NK-92 (cell line): ENCODE data around the gene WDR33.
"Not testable (repeated sequence)": the region's sequence is repeated elsewhere in the genome, so short reads cannot be mapped to it uniquely, and the experiment has no call there.

Experiments
- DNase-seq: peaks from one replicate; lab custom pipeline; 2025; ENCODE audit not compliant: unreplicated experiment; lab: John Stamatoyannopoulos, UW

Gene WDR33

GRCh38 chr2:127810619-127811396, at the start of gene WDR33:
Gene WDR33 (minus strand): TSS chr2:127811171. CDS start chr2:127770981, 40,190 bp downstream.
- peak; percentile 68 for DNase-seq

DNA sequence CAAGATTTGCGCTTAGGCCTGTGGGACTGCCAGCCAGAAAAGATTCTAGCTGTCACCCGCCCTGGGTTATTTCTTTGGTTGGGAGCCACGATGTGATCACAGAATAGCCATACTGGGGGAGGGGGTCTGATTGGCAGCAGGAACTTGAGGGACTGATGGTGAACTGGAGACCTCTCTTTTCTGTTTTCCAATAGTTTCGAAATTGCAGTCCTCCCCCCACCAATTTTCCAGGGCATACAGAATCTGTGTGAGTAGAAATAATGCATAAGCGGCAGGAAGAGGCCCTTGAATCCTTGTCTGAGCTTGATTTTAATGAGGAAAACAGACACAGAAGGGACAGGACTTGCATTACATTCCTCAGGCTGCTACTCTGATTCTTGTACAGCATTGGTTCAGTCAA, 49.2 kb upstream of the WDR33 start:
- no peak for DNase-seq

DNA sequence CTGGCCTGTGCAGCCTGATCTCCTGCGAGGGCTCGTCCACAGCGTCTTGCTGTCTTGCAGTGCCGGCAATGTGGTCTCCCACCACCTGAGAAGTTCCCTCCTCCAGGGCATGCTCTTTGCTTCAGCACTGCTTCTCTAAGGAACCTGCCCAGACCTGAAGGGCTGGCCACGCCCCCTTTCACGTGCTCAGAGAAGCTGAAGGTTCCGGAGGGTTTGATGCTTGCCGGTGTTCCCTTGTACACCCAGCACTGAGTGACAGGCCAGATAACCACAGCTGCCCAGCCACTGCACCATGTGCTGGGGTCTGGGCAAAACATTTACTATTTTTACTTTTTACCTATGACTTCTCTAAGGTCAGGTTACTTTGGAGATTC, 48.7 kb upstream of the WDR33 start:
- no peak for DNase-seq

- DNase-seq, result no peak
These were observed 46.4 kb upstream of the WDR33 start for GRCh38 chr2:127857265-127857808.

DNA sequence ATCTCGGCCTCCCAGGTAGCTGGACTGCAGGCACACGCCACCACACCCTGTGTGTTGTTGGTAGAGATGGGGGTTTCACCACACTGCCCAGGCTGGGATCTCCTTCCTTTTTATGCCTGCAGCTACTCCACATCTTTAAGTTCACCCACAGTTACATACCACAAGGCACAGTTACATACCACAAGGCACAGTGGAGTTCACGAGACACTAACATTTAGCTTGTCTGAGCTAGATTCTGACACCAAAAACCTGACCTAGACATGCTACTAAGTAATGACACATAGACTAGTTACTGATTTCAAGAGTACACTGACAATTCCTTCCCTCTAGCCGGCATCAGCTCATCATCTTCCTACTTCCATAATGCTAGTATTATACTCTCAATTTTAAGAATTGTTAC, 42.7 kb upstream of the WDR33 start:
- no peak for DNase-seq

GRCh38 chr2:127852388-127852787, 41.4 kb upstream of the WDR33 start:
- DNase-seq, result no peak

GRCh38 chr2:127847931-127848330, 37.0 kb upstream of the WDR33 start:
- no peak for DNase-seq

GRCh38 chr2:127844973-127845372, 34.0 kb upstream of the WDR33 start:
- DNase-seq, result no peak

DNA sequence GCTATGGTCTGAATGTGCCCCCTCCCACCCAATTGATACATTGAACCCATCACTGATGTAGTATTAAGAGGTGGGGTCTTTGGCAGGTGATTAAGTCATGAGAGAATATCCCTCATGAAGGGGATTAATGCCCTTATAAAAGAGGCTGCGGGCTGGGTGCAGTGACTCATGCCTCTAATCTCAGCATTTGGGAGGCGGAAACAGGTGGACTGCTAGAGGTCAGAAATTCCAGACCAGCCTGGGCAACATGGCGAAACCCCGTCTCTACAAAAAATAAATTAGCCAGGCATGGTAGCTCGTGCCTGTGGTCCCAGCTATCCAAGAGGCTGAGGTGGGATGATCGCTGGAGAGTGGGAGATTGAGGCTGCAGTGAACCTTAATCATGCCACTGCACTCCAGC, 32.7 kb upstream of the WDR33 start:
- DNase-seq, result no peak

GRCh38 chr2:127841466-127842178, 30.7 kb upstream of the WDR33 start:
- no peak for DNase-seq

GRCh38 chr2:127840893-127841292, 29.9 kb upstream of the WDR33 start:
- DNase-seq, result no peak

GRCh38 chr2:127834951-127835350, 24.0 kb upstream of the WDR33 start:
- no peak for DNase-seq

DNA sequence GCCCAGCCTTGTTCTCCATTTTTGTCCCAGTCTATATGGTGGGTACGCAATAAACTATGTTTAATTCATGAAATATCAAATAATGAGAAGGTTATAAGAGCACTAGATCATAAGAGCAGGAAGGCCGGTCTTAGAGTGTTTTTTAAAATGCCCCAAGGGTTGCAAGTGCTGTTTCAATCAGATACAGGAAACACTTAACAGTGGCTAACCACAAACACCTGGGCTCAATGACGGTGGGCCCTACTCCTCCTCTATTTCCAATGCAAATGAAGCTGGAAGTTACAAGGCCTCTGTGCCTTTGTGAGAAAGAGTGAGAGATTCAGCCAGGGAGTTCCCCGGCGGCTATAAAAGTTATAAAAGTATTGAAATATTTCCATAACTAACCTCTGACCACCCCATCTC, 18.9 kb upstream of the WDR33 start:
- peak; percentile 32 for DNase-seq

GRCh38 chr2:127826708-127827107, 15.7 kb upstream of the WDR33 start:
- DNase-seq, result not testable (repeated sequence)

DNA sequence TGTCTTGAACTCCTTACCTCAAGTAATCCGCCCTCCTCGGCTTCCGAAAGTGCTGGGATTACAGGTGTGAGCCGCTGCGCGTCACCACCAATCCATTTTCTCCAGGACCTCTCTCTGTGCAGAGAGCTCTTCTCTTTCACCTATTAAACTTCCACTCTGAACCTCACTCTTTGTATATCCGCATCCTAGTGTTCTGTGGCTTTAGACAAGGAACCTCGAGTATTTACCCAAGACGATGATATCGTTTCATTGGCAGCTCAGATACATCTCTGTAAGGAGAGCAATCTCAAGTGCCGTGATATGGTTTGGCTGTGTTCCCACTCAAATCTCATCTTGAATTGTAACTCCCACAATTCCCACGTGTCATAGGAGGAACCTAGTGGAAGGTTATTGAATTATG, 15.1 kb upstream of the WDR33 start:
- DNase-seq, result no peak

DNA sequence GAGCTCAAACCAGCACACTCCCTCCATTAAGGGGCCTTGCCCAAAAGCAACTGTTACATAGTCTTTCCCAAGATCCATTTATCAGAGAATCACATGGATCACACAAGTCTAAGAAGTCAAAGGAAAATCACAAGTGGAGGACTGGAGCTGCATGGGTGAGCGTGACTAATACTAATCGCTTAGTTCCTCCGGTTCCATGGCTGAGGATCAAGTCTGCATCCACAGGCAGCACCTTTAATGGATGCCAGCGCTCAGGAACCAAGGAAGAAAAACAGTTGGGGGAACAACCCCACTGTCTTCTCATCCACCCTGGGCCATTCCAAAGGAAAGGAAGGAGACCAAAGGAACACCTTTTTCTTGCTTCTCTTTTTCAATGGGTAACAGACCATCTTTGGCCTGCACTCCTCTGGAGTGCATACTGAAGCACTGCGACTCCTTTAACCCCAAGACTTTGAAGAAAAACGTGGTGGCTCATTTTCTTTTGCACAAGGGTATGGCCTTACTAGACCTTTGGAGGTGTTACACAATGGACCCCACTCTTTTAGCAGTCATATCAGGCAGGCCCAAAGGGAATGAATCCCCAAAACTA, 9.2 kb upstream of the WDR33 start:
- no peak for DNase-seq

- DNase-seq, result no peak
These were observed 7.9 kb upstream of the WDR33 start for GRCh38 chr2:127818794-127819425.

GRCh38 chr2:127818241-127818640, 7.3 kb upstream of the WDR33 start:
- no peak for DNase-seq

DNA sequence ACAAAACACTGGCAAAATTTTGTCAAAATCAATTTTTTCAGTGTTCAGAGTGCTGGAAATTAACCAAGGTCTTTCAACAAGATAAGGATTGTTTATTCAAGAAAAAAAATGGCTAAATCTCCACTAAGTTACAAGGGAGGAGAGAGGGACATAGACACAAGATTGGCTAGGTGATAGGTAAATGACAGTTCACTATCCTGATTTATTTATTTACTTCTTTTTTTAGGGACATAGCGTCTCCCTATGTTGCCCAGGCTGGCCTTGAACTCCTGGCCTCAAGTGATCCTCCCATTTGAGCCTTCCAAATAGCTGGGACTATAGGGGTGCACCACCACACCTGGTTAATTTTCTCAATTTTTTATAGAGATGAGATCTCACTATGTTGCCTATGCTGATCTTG, 3.7 kb upstream of the WDR33 start:
- DNase-seq, result no peak

- DNase-seq, result not testable (repeated sequence)
These were observed 1.5 kb upstream of the WDR33 start for GRCh38 chr2:127812441-127812840.
